Stomach (tissue), 4 donors: Measurements from ENCODE around the gene RAB1B.

Experiments used
- POLR2AphosphoS5 ChIP-seq, 3 donors: sonication (generic); formaldehyde crosslinking; IDR thresholded peaks; one replicate each; pipeline ENCODE4 v1.6.1; 2016; ENCODE audit warnings: antibody characterized with exemption in 3 of 3
- TF ChIP-seq, protein P1 (sequence below), 7 experiments: fragments of 450-650 bp in 4 of 7; fragments of 200-600 bp in 3 of 7; sonication (generic) in 3 of 7; IDR thresholded peaks; one replicate each; pipeline ENCODE4 v1.5.1; 2016 to 2019; ENCODE audit warnings: antibody characterized with exemption in 7 of 7, control low read depth in 2 of 7, mild to moderate bottlenecking in 1 of 7

DNA sequence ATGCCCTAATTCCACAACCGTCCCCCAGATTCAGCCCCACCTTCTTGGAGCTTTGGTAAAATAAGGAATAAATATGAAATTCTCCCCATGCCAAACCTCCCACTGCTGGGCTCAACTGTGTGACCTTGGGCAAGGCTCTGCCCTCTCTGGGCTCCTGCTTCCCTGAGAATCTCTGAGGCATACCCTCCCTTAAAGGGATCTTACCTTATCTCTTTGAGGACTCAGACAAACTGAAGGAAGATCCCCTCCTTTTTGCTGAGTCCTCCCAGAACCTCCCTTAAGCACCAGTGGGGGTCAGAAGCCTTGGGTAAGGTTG, 45.7 kb downstream of the RAB1B start:
- TF ChIP-seq, protein P1, sequence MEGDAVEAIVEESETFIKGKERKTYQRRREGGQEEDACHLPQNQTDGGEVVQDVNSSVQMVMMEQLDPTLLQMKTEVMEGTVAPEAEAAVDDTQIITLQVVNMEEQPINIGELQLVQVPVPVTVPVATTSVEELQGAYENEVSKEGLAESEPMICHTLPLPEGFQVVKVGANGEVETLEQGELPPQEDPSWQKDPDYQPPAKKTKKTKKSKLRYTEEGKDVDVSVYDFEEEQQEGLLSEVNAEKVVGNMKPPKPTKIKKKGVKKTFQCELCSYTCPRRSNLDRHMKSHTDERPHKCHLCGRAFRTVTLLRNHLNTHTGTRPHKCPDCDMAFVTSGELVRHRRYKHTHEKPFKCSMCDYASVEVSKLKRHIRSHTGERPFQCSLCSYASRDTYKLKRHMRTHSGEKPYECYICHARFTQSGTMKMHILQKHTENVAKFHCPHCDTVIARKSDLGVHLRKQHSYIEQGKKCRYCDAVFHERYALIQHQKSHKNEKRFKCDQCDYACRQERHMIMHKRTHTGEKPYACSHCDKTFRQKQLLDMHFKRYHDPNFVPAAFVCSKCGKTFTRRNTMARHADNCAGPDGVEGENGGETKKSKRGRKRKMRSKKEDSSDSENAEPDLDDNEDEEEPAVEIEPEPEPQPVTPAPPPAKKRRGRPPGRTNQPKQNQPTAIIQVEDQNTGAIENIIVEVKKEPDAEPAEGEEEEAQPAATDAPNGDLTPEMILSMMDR (IDR thresholded peaks at IDR 0.05): no peak
- no peak for TF ChIP-seq POLR2AphosphoS5 (IDR thresholded peaks at IDR 0.05)
